HG02884 (cell line): ENCODE data around the gene LRRC63.
"Not testable (repeated sequence)": the region's sequence is repeated elsewhere in the genome, so short reads cannot be mapped to it uniquely, and the experiment has no call there.

ENCODE experiments used
- ATAC-seq: cut with Tn5 transposase; IDR thresholded peaks from one replicate; pipeline ENCODE4 v1.9.1; 2021; ENCODE audit warnings: mild to moderate bottlenecking, moderate library complexity; ENCODE audit not compliant: unreplicated experiment

Gene LRRC63, protein sequence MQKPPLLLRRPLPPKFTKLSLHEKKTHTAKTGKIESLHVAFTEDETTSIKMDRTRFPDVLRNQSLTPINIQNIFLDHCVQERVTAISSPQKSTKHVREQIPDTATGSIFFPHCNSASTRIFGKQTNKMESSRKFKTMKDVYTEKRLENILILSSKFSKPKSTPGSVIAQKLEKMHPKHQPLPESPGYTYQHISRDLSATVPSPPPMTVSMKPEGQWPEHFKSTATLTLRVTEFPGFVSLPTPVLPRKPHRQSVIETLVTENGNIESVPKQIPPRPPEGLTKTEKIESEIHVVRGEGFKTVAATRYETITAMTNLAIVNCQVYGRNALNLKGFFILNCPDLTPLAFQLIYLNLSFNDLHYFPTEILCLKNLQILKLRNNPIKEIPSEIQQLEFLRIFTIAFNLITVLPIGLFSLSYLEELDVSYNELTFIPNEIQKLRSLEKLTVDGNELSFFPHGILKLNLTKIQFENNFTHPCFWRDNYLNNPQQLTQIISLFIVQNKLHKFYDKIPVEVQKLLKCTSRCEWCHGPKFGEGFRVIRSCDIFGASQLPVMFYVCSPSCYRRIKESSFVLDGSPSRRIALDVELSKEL

DNA sequence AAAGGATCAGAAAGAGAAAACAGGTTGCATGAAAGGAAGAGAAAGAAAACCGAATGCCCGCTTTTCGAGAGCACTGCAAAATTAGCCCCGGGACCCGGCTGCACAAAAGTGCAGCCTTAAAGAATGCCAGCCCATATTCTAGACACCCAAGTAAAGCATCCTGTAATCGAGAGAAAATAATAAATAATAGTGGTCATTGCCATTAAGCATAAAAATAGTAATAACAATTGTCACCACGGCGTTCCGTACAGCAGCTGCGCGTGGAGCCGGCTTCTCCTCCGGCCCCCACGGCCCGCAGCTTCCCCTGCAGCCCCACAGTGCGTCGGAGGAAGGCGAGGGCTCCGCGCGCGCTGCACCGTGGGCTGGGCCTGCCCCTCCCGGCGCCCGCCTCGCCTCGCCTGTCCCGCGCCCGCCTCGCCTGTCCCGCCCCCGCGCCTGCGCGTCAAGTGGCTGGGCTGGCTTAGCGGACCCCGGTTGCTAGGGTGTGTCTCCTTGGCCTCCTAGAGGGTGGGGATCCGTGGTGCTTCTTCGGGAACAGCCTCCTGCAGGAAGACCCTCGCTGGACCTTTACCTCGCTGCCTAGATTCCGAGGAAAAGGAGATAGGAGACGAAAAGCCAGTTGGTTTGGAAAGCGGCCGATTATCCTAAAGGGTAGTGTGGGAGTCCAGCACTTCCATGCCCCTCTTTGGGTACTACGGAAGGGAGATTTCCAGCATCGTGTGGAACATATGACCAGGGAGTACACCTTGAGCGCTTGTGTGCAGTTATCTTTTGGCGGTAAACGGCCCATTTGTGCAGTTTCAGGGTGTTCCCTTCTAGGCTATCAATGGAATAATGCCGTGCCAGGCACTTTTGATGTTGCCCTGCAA is at the start of gene LRRC63:
LRRC63 (plus strand) TSS at position 446 of the 869 bp plus-strand sequence. CDS start 1,107 bp downstream, outside the sequence.
- peak; percentile 85 for ATAC-seq

DNA sequence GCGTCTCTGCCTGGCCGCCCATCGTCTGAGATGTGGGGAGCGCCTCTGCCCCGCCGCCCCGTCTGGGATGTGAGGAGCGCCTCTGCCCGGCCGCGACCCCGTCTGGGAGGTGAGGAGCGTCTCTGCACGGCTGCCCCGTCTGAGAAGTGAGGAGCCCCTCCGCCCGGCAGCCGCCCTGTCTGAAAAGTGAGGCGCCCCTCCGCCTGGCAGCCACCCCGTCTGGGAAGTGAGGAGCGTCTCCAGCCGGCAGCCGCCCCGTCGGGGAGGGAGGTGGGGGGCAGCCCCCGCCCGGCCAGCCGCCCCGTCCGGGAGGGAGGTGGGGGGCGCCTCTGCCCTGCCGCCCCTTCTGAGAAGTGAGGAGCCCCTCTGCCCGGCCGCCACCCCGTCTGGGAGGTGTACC is 49.0 kb upstream of the LRRC63 start:
- ATAC-seq = not testable (repeated sequence)

DNA sequence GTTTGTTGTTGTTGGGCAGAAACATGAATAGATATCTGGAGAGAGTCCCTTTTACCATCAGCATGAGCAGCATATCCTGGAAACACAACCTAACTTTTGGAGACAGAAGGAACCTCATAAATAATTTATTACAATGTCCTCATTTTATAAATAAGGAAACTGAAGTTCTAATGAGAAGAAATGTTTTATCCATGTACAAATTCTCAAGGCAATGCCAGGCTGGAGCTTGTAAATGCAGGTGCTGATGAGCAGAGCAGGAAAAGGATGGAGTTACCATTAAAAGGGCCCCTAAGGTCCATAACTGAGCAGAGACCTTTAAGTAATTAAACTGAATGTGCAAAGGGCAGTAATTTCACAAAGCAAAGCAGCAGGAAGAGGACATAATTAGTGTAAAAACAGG is 47.1 kb upstream of the LRRC63 start:
- ATAC-seq = no peak

DNA sequence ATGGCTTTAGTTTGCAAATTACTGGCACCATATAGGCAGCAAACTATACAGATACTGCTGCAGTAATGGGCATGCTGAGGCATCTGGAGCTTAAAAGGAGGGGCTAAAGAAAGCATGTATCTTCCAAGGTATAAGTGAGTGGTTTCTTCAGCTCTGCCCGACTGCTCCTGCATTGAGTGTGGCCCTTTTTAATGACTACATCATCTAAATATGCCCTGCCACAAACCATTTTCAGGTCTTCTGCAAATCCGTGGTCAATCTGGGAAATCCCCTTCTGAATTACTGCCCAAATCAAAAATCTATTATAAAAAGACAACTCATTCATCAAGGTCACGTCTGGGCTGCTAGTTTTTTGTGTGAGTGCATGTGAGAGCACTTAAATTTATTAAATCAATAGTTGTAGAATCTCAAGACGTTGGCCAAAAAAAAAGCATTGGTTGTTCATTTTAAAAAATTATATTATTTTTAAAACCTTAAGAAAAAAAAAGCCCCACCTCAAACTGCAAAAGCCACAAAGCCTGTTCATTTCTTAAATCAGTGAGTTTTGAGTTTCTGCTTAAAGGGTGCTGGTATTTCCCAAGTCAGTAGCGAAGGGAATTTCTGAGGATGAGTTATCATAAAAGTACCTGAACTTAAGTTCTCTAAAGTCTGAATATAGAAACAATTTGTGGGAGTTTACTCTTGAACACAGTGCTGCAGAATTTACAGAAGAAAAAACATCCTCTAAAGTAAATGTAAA is 46.1 kb upstream of the LRRC63 start:
- peak; percentile 47 for ATAC-seq

DNA sequence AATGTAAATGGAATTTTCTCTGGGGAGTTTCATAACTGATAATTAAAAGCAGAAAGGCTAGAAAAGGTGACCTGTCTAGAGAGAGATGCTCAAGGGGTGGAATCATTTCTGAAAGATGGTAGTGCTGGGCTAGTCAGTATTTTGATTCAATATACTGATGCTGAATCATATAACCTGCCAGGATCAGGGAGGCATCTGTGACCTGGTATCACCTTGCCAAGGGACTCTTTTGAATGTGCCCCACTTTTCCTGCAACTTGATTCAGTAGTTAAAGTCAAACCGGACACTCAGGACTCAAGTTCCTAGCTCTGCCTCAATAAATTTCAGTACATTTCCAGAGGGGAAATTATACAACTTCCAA is 45.5 kb upstream of the LRRC63 start:
- ATAC-seq = no peak

DNA sequence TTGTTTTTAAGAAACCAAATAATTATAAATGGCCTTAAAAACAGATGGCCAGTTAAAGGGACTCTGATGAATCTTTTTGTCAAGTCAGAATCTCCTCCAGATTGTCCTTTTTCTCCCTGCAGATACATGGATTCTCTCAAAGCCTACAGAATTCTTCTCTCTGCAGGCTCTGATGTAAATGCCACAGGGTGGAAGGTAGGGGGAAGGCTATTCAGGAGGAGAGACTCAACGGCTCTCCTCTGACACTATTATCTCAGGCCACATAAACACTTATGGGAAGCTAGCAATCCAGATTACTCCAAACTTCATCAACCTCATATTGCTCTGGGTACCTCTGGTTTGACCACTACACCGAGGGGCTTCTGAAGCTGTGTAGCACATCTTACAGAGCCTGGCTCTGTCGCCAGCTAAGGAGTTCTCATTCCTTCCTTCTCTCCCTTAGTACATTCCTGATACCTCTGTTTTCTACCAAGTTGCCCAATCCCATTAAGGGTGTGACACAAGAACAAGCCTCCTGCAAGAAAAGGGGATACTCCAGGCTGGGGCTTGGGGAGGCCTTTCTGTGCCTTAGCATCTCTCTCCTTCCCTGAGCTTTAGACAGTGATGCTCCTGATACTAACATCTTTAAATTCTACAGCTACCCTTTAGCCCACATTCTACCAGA is 44.6 kb upstream of the LRRC63 start:
- ATAC-seq = no peak

DNA sequence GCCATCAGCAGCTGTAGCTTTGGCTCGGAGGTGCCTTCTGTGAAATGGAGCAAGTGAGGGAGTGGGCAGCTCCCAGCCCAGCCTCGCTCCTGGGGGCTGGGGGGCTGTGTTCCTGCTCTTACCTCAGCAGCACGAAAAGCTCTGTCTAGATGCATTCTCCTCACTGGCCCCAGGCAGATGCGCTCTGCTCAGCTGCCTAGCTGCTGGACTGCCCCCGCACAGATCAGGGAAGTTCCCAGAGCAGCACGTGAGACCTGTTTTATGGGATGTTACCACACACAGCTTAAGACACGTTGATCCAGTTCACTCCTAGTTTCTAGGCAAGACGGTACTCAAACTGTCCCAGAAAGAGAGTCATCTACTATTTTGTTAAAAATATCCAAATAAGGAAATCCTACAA is 43.4 kb upstream of the LRRC63 start:
- ATAC-seq = peak; percentile 42

DNA sequence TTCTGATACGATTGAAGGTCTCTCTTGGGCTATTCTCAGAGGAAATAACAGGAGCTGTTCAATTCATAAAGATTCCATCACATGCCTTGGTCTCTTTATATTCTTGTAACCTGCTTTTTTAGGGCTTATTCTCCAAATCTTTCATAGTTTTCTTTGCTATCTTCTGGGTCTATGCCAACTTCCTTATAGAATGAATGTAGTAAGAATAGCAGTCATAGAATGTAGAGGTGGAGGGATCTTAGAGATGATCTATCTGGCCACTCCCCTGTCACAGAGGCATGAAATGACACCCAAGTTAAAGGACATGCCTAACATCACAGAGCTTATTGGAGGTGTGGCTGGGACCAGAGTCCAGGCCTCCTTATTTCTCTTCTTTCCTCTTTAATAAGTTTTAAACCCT is 42.9 kb upstream of the LRRC63 start:
- ATAC-seq = no peak

DNA sequence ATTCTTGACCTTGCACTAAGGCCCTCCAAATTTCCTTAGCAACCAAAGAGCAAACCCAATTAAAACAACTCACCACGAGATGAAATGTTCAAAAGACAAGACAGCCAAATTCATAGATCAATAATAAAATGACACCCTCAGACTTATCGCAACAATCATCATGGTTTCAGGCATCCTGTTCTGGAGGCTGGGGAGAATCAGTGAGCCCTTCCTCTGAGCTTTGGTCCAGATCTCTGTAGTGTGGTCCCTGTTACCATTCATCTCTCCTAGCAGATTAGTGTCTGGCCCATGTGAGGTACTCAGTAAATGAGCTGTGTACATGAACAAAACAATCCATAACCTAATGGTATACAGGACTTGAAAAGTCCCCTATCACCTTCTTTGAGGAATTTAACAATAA is 42.0 kb upstream of the LRRC63 start:
- no peak for ATAC-seq

DNA sequence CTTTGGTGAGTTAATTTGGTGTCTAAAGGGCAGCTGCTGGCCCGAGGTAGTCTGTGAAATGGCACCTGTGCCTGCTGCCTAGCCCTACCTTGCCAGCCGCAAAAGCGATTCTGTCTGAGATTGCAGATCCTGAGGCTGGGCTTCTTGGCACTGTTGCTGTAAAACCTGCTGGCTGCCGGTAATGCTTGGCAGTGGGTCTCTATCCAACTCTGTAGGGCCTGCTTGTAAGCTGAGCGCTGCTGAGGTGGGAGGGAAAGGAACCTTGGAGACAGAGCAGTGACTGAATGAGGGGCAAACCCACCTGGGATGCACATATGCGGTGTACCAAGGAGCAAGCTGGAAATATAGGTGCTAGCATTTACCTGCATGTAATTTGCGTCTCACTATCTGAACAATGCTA is 41.5 kb upstream of the LRRC63 start:
- ATAC-seq = no peak

DNA sequence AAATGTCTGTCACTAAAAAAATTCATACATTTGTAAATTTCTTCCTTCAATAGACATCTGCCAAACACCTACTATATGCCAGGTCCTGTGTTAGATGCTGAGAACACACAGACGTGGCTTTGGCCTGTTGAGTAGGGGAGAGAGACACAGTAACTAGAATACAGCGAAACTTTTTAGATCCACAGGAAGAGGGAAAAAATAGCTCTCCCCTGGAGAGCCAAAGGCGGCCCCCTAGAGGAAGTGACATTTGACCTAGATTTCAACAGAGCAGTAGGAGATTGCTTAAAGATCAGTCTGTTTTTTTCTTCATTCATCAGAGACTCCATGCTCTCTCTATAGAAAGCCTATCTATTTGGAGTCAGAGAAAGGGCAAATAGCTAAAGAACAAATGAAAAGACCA is 41.0 kb upstream of the LRRC63 start:
- ATAC-seq = no peak

DNA sequence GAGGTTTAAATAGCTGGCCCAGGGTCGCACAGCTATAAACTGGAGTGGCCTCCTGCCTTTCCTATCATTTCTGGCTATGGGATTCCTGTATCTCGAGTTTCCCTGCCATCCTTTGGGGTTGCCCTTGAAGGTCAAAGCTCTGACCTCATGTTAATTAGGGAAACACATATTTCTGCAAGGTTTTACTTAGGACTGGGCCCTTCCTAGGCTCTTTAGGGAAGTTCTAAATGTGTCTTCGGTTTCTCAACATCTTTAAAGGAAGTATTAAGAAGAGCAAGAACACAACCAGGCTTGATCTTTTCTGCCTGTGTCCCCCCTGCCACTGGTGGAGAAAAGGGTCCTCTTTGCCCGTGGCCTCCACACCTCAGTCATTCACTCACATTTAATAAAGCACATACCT is 40.5 kb upstream of the LRRC63 start:
- ATAC-seq = no peak

DNA sequence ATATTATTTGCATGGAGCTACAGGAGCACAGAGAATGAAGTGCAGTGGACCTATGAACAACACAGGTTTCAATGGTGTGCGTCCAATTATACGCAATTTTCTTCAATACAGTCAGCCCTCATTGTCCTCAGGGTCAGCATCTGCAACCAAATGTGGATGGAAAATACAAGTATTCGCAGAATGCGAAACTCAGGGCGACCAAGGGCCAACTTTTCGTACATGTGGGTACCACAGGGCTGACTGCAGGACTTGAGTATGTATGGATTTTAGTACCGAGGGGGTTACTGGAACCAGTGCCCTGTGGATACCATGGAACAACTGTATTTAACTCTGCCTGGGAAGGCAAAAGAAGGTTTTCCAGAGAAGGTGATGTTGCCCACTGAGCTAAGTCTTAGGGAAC is 40.0 kb upstream of the LRRC63 start:
- ATAC-seq = no peak

DNA sequence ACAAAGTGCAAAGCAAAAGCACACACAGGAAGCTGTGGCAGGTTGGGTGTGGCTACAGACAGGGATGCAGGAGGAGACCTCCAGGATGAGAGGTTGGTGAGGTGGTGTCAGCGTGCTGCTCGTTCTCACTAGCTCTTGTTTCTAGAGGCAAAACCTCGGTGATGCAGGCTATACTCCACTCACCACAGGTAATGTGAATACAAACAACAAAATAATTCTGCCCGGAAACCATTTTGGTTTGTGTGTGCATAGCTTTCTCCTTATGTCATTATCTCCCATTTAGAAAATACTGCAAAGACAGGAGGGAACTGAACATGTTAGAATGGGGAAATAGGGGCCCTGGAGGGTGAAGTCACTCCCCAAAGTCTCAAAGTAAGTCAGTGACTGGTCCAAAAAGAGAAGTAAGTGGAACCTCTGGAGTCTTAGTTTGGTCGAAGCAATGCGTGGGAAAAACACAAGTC is 39.2 kb upstream of the LRRC63 start:
- no peak for ATAC-seq

DNA sequence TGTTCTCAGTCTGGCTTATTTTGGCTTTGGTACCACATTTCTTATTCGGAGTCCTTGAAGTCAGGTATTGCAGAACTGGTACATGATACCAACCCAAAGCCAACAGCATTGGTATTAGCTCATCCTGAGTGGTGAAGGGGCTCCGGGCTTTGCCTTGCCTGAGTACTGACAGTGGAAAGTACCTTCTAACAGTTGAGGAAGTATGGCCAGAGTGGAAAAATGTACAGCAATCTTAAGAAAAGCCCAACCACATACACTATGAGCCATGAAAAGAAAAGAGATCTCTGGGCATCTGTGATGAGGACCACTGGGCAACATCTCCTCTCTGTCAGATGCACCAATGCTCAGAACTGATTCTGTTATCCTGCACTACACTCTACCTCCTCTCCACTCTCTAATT is 38.1 kb upstream of the LRRC63 start:
- peak; percentile 34 for ATAC-seq

DNA sequence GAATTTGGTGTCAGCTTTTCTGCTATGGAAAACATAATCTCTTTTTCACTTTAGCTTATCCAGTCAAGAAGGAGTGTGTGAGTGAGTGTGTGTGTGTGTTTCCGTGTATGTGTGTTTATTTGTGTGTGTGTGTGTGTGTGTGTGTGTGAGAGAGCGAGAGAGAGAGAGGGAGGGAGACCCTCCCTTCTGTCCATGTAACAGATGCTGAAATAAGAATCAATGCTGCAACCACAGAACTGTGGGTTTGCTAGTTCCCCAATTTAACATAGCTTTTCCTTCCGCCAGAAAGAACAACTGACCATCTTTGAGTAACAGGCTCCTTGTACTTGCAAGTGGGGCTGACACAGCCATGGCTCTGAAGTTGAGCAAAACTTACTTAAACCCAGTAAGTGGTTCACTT is 35.0 kb upstream of the LRRC63 start:
- ATAC-seq = peak; percentile 31

DNA sequence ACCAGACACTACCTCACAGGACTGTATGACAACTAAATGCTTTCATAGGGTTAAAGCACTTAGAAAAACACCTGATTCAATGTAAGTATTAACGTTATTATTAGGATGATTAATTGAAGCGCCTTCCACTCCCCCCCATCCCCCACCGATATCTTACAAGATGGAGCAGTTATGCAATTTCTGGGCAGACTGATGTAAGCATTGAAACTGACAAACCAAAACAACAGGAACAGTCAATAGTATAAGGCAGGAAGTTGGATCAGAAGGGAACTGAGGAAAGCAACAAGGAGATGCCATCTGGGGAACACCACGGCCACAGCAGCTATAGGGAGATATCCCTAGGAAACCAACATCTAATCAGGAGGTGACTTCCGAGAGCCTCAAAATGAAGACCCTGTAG is 33.6 kb upstream of the LRRC63 start:
- no peak for ATAC-seq

DNA sequence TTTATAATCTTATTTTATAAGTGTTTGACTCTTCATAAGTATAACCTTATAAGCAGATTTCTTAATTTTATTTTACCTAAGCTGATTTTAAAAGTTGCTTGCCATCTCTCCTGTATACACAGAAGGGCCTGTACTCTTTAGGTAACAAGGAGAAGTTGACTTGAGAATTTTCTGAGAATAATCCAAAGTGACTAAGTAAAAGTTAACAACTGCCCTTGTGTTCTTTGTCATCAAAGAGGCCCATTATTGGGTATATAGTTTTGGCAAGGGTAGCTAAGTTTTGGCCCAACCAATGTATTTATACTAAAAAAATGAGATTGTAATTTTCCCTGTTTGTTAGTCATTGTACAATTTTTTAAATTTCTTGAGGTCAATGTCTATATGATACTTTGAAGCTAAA is 32.9 kb upstream of the LRRC63 start:
- ATAC-seq = no peak

DNA sequence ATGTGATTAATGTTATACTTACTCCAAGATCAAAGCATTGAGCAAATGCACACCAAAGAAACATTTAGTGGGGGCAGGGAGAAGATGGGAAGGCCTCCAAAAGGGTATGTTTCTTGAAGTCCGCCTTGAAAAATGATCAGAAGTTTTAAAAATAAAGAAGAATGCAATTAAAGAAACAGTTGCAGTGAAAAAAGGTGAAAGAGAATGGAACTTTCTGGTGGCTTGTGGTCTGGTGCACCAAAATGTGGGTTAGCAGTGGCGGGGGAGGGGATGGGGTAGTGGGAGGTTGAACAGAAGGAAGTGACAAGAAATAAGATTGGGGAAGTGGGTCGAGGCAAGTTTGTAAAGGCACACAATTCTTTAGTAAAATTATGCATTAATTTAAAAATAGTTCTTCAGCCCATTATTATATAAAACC is 32.2 kb upstream of the LRRC63 start:
- ATAC-seq = no peak

DNA sequence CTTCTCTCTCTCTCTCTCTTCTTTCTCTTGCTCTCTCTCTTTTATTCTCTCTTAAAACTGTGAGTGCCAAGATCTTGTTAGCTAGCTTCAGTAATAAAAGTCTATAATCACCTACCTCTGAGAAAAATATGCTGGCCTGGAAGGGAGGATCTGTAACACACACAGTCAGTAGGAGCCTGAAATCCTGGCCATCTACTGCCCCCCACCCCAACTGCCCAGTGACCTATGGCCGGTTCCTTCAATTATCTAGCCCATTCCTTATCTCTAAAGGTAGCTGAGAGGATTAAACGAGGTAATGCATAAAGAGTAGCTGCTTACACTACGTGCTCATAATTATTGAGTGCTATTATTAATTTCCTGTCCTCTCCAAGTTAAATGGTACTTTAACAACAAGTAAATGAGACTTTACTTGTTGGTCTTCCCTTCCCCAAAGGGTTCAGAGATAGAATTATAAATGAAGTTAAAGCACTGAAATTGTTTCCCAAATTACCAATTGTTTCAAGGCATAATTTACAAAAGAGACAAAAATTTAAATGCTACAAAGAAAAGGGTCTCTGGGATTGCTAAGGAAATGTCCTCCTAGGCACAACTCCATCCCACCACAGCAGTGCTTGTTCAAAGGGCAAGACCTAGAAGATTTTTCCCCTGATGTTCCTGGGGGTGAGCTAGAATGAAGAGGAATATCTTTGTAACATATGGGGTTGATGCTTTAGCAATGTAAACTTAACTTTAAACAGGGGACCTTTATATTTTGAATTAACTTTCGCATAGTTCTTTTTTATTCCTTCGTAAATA is 31.6 kb upstream of the LRRC63 start:
- ATAC-seq = no peak
